Endothelial cell of umbilical vein (primary cell): ENCODE results near the gene MTR. TPM values are rescaled to one million over a fixed set of nuclear protein-coding genes. Genes with fewer than 3 reads are reported as not detected.

ENCODE experiments used
- BruUV-seq: library from RNA; stranded (reverse); fragments of 400-500 nt; replicated peaks from 2 replicates; lab custom pipeline; 2021; lab: Mats Ljungman, UMichigan
- CTCF ChIA-PET: fragments of 300-600, 350-600 bp; sonication (Branson Sonifier 250); formaldehyde crosslinking; loops from one replicate; lab custom pipeline; 2021; ENCODE audit warnings: antibody characterized with exemption, inconsistent platforms; lab: Charles Lee
- POLR2A ChIA-PET: fragments of 300-600, 350-600 bp; sonication (Branson Sonifier 250); formaldehyde crosslinking; loops from one replicate; lab custom pipeline; 2021; ENCODE audit warnings: antibody characterized with exemption, inconsistent platforms; lab: Charles Lee
- DNase-seq: peaks from one replicate; pipeline ENCODE4 v3.0.0-alpha.2; 2011; ENCODE audit warnings: low read depth, low spot score
- FAIRE-seq: peaks from 2 replicates; lab custom pipeline; 2011; peaks lifted over from hg19 to GRCh38; lab: Jason Lieb, UNC
- H2AFZ ChIP-seq: 2 replicates; pipeline ENCODE4 v1.6.0; 2012; ENCODE audit warnings: low read depth, low read length, control low read depth, inconsistent platforms
- H3K27ac ChIP-seq: 2 replicates; pipeline ENCODE4 v1.5.1; 2011; ENCODE audit warnings: low read depth, mild to moderate bottlenecking, control low read depth, low read length, moderate library complexity; ENCODE audit not compliant: insufficient read depth
- H3K27me3 ChIP-seq, 2 experiments: 2 replicates each; pipeline versions ENCODE4 v1.6.0 to v1.6.1; 2011; ENCODE audit warnings: low read length in 2 of 2, mixed read lengths in 1 of 2; ENCODE audit not compliant: control insufficient read depth in 2 of 2, insufficient read depth in 2 of 2
- H3K36me3 ChIP-seq, 2 experiments: 2 replicates in 1 of 2; 3 replicates in 1 of 2; pipeline ENCODE4 v1.5.1; 2011; ENCODE audit warnings: low read length in 2 of 2, mild to moderate bottlenecking in 1 of 2, moderate library complexity in 1 of 2; ENCODE audit not compliant: control insufficient read depth in 2 of 2, insufficient read depth in 2 of 2; ENCODE audit errors: extremely low read depth in 1 of 2
- H3K4me1 ChIP-seq: 3 replicates; pipeline ENCODE4 v1.5.1; 2011; ENCODE audit warnings: mild to moderate bottlenecking, low read length; ENCODE audit not compliant: control insufficient read depth, insufficient read depth; ENCODE audit errors: extremely low read depth
- H3K4me2 ChIP-seq: 2 replicates; pipeline ENCODE4 v1.6.1; 2011; ENCODE audit warnings: low read length, control low read depth, mixed read lengths; ENCODE audit not compliant: insufficient read depth
- H3K4me3 ChIP-seq, 3 experiments: fragments of 200-600 bp in 1 of 3; sonication (generic), shearing (Covaris generic) in 1 of 3; replicated peaks in 1 of 3; 2 replicates each; pipeline ENCODE4 v1.5.1; 2011 to 2016; ENCODE audit warnings: control low read depth in 3 of 3, low read length in 3 of 3, mild to moderate bottlenecking in 2 of 3, inconsistent platforms in 1 of 3, low read depth in 1 of 3, moderate library complexity in 1 of 3; ENCODE audit not compliant: insufficient read depth in 1 of 3
- H3K79me2 ChIP-seq: 2 replicates; pipeline ENCODE4 v1.6.0; 2012; ENCODE audit warnings: low read length, inconsistent platforms; ENCODE audit not compliant: control insufficient read depth, insufficient read depth
- H3K9ac ChIP-seq: replicated peaks from 2 replicates; pipeline ENCODE3; 2011; ENCODE audit warnings: low read length, control low read depth; ENCODE audit not compliant: insufficient read depth; ENCODE audit errors: extremely low read depth
- H3K9me1 ChIP-seq: replicated peaks from 3 replicates; pipeline ENCODE4 v1.6.0; 2011; ENCODE audit warnings: mild to moderate bottlenecking, low read length; ENCODE audit not compliant: control insufficient read depth, insufficient read depth; ENCODE audit errors: extremely low read depth
- H3K9me3 ChIP-seq: replicated peaks from 2 replicates; pipeline ENCODE4 v1.5.1; 2012; ENCODE audit warnings: low read length, inconsistent platforms; ENCODE audit not compliant: control insufficient read depth, insufficient read depth
- H4K20me1 ChIP-seq: replicated peaks from 2 replicates; pipeline ENCODE3; 2011; ENCODE audit warnings: mild to moderate bottlenecking, low read length; ENCODE audit not compliant: control insufficient read depth, insufficient read depth; ENCODE audit errors: extremely low read depth
- EZH2 ChIP-seq: IDR thresholded peaks from 2 replicates; pipeline ENCODE4 v1.6.1; 2012; ENCODE audit warnings: borderline replicate concordance, low read depth, mild to moderate bottlenecking, moderate library complexity, low read length, inconsistent platforms; ENCODE audit not compliant: severe bottlenecking
- FOS ChIP-seq: IDR thresholded peaks from 2 replicates; pipeline ENCODE4 v1.6.1; 2011; ENCODE audit warnings: mild to moderate bottlenecking, low read length, moderate library complexity, borderline replicate concordance; ENCODE audit not compliant: insufficient read depth
- GATA2 ChIP-seq: IDR thresholded peaks from 2 replicates; pipeline ENCODE4 v1.7.0; 2011; ENCODE audit warnings: low read depth, mild to moderate bottlenecking, moderate library complexity, mixed read lengths, low read length; ENCODE audit not compliant: insufficient read length, insufficient read depth
- JUN ChIP-seq: IDR thresholded peaks from 2 replicates; pipeline ENCODE4 v1.6.1; 2011; ENCODE audit warnings: borderline replicate concordance, low read depth; ENCODE audit not compliant: insufficient read length, insufficient read depth
- MYC ChIP-seq: IDR thresholded peaks from one replicate; pipeline ENCODE4 v1.6.1; 2011; ENCODE audit warnings: mild to moderate bottlenecking, low read depth, low read length
- POLR2A ChIP-seq: IDR thresholded peaks from 2 replicates; pipeline ENCODE4 v1.6.1; 2012; ENCODE audit warnings: low read depth, mild to moderate bottlenecking, control low read depth, low read length
- POLR2AphosphoS5 ChIP-seq: IDR thresholded peaks from 2 replicates; pipeline ENCODE4 v1.6.1; 2012; ENCODE audit warnings: low read depth, mild to moderate bottlenecking, control low read depth, low read length, moderate library complexity; ENCODE audit not compliant: insufficient read depth
- dilution Hi-C: fragments of 300-500 bp; cut with MboI; formaldehyde crosslinking; loops from one replicate; pipeline ENCODE4 v1.15.0; 2019; ENCODE audit warnings: low sequenced_read_pairs; ENCODE audit not compliant: extremely low pct_ligation_motif_present
- intact Hi-C: fragments of 100-400 bp; cut with micrococcal nuclease; formaldehyde crosslinking; loops from one replicate; pipeline ENCODE4 v1.10.0; 2022
- polyA plus RNA-seq, 4 experiments: library from polyadenylated mRNA; depleted of rRNA in 3 of 4; stranded (reverse) in 3 of 4; unstranded in 1 of 4; fragments of >200 nt; gene quantifications; 2 replicates each; pipeline versions ENCODE4 v1.2.1 to v1.2.3, GENCODE V29; 2011 to 2012; ENCODE audit warnings: missing spikeins in 1 of 4
- total RNA-seq: library from RNA; stranded (reverse); gene quantifications from 2 replicates; pipeline ENCODE4 v1.2.3, GENCODE V29; 2021
- TF ChIP-seq, protein P1 (sequence below), 2 donors: IDR thresholded peaks; 1 replicate in 1 of 2; 2 replicates in 1 of 2; pipeline ENCODE4 v1.5.1; 2011; ENCODE audit warnings: low read length in 2 of 2, mild to moderate bottlenecking in 2 of 2, moderate library complexity in 2 of 2, control low read depth in 1 of 2, inconsistent platforms in 1 of 2, low read depth in 1 of 2; ENCODE audit not compliant: insufficient read depth in 1 of 2; ENCODE audit errors: extremely low read depth in 1 of 2
- TF ChIP-seq, protein P2 (sequence below): IDR thresholded peaks from 2 replicates; pipeline ENCODE4 v1.6.1; 2011; ENCODE audit not compliant: insufficient read depth, insufficient read length

The MTR gene
- total and polyA plus RNA-seq, 2 donors (not counting 3 experiments of a cell fraction or from before 2014, with no cell fraction given), result 6.7 to 45.2 TPM

DNA sequence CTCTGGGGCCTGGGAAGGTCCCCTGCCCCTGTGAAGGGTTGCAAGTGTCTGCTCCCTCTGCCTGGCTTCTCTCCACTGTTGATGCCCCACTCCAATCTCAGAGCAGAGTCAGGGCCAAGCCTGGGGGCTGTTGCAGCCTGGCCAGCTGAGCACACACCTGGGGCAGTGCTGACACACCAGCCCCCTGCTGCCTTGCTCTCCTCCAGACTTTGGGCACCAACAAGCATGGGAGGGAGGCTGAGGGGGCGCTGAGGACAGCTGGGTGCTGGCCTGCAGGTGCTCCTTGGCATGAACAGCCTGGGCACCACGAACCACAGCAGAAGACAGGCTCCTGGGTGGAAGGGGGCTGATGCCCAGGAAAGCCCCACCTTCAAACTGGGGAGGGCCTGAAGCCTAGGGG lies 9.6 kb upstream of the MTR start:
- dilution Hi-C loops, result no loop called here
- Histone ChIP-seq H3K4me2 (no peak overlapping the region), H3K27me3 (peaks cover 3 to 4% of the 10 kb centered on the region in 2 experiments), H4K20me1 (no peaks in the 10 kb centered on the region), H3K27ac (no peak overlapping the region), H3K9me1 (no peaks in the 10 kb centered on the region), H3K79me2 (no peaks in the 10 kb centered on the region), H3K9me3 (no peaks in the 10 kb centered on the region), H3K9ac (no peak overlapping the region), H3K4me3 (no peak overlapping the region), H3K4me1 (no peaks in the 10 kb centered on the region), H2AFZ (no peak overlapping the region), H3K36me3 (no peaks in the 10 kb centered on the region)
- BruUV-seq, result no TSS peak
- TF ChIP-seq EZH2 (no peak), POLR2AphosphoS5 (no peak), FOS (no peak), POLR2A (no peak), MYC (no peak), JUN (no peak), GATA2 (no peak)
- TF ChIP-seq, protein P1, sequence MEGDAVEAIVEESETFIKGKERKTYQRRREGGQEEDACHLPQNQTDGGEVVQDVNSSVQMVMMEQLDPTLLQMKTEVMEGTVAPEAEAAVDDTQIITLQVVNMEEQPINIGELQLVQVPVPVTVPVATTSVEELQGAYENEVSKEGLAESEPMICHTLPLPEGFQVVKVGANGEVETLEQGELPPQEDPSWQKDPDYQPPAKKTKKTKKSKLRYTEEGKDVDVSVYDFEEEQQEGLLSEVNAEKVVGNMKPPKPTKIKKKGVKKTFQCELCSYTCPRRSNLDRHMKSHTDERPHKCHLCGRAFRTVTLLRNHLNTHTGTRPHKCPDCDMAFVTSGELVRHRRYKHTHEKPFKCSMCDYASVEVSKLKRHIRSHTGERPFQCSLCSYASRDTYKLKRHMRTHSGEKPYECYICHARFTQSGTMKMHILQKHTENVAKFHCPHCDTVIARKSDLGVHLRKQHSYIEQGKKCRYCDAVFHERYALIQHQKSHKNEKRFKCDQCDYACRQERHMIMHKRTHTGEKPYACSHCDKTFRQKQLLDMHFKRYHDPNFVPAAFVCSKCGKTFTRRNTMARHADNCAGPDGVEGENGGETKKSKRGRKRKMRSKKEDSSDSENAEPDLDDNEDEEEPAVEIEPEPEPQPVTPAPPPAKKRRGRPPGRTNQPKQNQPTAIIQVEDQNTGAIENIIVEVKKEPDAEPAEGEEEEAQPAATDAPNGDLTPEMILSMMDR (IDR thresholded peaks at IDR 0.05; ENCODE audit: extremely low read depth in 1 of 2, insufficient read depth in 1 of 2, low read depth in 1 of 2, low read length in 2 of 2), result no peak
- TF ChIP-seq, protein P2, sequence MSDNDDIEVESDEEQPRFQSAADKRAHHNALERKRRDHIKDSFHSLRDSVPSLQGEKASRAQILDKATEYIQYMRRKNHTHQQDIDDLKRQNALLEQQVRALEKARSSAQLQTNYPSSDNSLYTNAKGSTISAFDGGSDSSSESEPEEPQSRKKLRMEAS, result no peak
- FAIRE-seq (no peak), DNase-seq (no peak)
- POLR2A ChIA-PET, result no interaction called here
- CTCF ChIA-PET, result interaction anchor here (1.5 to 2.7 kb wide), 2 partner anchors 9 to 26 kb away, joined by 4 to 11 read pairs; partner anchors contain the start of gene MTR
- intact Hi-C loops, result no loop called here
